ENCODE results near the gene M1AP.
A peak's percentile ranks its signal among the peaks of the same experiment; 100 is the strongest.

M1AP gene

GRCh38 chr2:74542978-74543377, 105.2 kb downstream of the M1AP start:
- DNase-seq: no peak

DNA sequence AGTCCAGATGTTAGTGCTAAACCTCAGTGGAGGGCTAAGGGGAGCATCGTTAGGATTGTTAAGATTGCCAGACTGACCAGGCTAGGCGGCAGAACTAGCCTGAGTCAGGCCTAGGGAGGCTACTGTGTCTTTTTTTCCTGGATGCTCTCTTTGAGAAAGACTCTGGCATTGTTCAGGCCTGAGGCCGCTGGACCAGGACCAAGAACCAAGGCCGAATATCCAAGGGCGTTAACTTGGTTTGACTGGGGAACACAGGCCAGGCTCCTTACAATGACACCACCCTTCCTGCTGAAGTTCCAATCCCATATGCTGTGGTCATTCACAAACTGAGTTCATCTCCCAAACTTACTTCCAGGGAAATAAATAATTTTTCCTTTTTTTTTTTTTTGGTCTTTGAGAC, 107.8 kb downstream of the M1AP start:
- DNase-seq: no peak

- DNase-seq: peak; percentile 35
Observed at GRCh38 chr2:74538881-74539339, 109.2 kb downstream of the M1AP start.

GRCh38 chr2:74537140-74537539, 111.0 kb downstream of the M1AP start:
- DNase-seq: no peak

DNA sequence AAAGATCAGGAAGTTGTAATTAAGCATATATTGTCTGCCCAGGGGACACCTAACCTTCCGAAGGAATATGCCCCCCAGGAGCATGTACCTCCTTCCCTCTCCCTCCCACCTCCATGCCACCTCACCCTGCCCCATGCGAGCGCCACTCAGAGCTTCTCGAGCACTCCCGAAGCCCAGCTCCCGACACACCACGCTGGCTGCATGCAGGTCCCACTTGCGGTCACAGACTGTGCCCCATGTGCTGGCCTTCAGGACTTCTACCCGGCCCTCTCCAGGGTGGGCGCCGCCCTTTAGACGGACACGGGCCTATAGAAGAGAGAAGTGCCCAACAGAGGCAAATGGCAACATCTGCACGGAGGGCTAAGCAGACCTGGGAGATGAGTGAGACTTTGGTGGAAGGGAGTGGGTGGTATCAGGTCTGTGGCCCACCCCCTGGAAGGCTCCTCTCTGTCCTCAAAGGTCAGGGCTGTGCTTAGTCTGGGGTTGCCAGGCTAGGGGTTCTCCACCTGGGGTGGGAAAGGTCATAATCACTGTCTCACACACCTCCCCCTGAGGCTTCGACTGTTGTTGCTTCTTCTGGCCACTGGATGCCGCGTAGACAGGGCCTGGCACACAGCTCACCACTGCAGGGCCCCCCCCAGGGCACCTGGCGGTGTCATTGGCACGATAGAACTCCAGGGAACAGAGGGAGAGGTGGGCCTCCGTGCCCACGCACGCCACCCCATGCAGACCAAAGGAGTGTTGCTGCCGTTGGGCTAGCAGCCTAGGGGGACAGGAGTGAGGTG, 111.8 kb downstream of the M1AP start:
- no peak for DNase-seq

DNA sequence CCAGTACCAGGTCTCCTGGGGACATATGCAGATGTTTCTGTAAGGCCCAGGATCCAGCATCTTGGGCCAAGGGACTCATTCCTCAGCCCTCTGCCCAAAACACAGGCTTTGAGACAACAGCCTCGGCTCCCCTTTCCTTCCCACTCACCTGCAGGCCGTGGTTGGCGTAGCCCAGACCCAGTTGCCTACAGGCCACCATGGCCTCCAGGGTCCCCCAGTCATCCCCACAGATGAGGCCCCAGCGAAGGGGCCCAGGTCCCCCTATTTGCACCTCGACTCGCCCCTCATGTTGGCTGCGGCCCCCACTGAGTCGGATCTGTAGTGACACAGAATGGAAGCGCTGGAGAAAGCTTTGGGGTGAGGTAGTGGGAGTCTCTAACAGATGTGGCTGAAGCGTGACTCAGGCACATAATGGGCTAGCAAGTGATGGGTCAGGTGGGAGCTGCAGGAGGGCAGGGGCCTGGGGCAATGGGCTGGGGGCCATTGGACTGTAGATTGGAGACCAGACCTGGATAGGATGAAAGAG, 112.6 kb downstream of the M1AP start:
- DNase-seq: no peak

DNA sequence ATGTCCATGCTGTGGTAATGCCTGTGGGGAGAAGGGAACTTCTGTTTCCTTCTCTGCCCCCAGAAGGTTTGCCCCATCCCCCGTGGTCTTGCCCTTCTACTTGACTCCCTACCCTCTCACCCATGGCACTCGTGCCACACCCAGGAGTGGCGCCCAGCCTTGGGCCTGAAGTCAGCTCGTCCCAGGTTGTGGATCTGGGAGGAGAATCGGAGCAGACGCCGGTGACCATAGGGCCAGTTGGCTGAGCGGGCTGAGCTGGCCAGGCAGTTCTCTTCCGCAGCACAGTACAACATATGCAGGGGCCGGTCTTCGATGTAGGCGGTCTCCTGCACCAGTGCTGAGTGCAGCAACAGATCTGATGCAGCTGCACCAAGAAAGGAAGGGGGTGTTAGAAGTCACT, 113.7 kb downstream of the M1AP start:
- no peak for DNase-seq

DNA sequence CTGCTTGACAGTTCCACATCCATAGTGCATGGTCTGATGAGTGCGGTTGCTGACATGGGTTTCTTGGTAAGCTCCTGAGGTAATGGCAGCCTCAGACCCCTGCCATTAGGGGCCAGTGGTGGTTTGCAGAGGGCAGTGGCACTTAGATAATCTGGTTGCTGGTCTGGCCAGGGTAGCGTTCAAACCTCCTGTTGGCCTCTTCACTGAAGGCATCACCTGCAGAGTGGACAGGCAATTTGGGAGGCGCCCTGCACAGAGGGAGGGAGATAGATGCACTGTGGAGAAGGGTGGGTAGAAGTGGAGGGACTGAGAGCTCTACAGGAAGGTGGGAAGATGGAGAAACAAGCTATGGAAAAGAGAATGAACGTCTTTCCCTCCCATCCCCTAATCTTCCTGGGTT, 114.7 kb downstream of the M1AP start:
- DNase-seq: no peak

GRCh38 chr2:74532222-74532621, 115.9 kb downstream of the M1AP start:
- DNase-seq: peak; percentile 85

DNA sequence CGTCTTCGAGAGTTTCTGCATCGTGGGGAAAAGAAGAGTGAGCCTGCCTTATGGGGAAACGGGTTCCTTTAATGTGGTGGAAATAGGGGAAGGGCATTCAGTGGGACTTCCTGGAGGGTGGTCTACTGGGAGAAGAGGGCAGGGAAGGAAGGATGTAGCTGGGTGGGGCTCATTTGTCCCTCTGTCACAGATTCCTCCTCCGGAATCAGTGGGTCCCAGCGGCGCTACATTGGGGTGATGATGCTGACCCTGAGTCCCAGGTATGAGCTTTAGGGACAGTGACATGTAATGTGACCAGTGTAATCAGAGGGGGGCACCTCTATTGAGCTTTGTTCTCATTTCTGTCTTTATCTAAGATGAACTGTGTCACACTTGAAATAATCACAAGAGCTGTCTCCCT, 116.5 kb downstream of the M1AP start:
- DNase-seq: no peak

DNA sequence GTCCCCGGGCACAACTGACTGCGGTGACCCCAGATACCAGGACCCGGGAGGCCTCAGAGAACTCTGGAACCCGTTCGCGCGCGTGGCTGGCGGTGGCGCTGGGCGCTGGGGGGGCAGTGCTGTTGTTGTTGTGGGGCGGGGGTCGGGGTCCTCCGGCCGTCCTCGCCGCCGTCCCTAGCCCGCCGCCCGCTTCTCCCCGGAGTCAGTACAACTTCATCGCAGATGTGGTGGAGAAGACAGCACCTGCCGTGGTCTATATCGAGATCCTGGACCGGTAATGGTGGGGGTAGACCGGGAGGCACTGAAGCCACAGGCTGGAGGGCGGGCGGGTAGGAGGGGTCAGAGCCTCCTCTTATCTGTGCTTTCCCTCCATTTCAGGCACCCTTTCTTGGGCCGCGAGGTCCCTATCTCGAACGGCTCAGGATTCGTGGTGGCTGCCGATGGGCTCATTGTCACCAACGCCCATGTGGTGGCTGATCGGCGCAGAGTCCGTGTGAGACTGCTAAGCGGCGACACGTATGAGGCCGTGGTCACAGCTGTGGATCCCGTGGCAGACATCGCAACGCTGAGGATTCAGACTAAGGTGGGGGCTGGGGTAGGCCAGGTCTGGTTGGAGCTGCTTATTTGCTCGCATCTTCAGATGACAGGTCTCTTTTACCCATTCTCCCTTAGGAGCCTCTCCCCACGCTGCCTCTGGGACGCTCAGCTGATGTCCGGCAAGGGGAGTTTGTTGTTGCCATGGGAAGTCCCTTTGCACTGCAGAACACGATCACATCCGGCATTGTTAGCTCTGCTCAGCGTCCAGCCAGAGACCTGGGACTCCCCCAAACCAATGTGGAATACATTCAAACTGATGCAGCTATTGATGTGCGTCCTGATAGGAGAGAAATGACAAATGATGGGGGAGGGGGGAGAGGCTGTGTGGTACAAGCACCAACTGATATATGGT, 117.6 kb downstream of the M1AP start:
- DNase-seq: peak; percentile 98

DNA sequence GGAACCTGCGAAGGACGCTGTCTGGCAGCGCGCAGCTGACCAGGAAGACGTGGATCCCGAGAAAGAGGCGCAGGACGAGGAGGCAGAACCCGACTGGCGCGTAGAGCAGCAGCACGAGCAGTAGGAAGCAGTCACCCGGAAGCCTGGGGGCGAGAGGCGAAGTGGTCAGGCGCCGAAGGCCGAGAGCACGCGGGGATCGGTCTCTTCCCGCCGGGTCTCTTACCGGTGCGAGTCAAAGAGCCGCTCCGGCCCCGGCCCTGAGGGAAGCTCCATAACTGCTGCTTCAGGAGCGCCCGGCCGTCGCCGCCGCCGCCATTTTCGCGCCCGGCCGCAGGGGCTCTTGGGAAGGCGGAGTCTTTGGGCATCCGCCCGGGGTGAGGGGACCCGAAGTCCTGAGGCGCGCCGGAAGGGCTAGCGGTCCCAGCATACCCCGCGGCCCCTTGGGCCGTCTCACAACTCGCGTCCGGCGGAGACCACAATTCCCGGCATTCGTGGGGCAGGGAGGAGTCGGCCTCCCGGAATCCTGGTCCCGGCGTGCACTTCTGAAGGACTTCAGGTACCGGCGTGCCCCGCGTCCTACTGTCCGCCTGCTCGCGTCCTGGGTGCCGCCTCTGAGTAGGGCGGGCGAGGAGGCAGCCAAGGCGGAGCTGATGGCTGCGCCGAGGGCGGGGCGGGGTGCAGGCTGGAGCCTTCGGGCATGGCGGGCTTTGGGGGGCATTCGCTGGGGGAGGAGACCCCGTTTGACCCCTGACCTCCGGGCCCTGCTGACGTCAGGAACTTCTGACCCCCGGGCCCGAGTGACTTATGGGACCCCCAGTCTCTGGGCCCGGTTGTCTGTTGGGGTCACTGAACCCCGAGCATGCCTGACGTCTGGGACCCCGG, 118.5 kb downstream of the M1AP start, which contains the start of the genes AUP1 and HTRA2:
Gene AUP1, minus strand, starts transcription at position 350 of the 882 bp plus-strand sequence. Its CDS starts 77 bp downstream, at position 273.
Gene HTRA2, plus strand, starts transcription at position 577 of the 882 bp plus-strand sequence. Its CDS starts 74 bp downstream, at position 651.
- peak; percentile 100 for DNase-seq

- DNase-seq: no peak
Observed at GRCh38 chr2:74528600-74529356, 119.4 kb downstream of the M1AP start.

DNA sequence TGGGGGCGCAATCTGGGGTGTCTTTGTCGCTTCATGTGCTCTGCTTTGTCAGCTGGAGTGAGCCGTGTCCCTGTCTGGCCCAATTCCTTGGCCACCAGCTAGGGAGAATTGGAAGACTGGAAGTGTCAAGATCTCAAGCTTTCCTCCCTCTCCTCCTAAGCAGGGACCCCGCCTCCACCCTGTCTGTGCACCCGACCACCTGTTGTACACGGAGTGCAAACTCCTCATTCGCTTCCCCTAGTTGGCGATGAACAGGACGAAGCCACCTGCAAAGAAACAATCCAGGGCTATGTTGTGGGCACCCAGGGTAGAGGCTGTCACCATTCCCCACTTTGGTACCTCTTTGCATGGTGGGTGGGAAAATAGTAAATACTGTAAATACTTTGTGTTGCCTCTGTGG, 120.4 kb downstream of the M1AP start:
- no peak for DNase-seq

GRCh38 chr2:74526649-74527230, 121.4 kb downstream of the M1AP start:
- no peak for DNase-seq

- DNase-seq: peak; percentile 77
Observed at GRCh38 chr2:74525717-74526648, 122.1 kb downstream of the M1AP start, which contains the start of gene DQX1. TSS of gene DQX1 (minus strand) at chr2:74526231. CDS start at chr2:74525729, 502 bp downstream.

DNA sequence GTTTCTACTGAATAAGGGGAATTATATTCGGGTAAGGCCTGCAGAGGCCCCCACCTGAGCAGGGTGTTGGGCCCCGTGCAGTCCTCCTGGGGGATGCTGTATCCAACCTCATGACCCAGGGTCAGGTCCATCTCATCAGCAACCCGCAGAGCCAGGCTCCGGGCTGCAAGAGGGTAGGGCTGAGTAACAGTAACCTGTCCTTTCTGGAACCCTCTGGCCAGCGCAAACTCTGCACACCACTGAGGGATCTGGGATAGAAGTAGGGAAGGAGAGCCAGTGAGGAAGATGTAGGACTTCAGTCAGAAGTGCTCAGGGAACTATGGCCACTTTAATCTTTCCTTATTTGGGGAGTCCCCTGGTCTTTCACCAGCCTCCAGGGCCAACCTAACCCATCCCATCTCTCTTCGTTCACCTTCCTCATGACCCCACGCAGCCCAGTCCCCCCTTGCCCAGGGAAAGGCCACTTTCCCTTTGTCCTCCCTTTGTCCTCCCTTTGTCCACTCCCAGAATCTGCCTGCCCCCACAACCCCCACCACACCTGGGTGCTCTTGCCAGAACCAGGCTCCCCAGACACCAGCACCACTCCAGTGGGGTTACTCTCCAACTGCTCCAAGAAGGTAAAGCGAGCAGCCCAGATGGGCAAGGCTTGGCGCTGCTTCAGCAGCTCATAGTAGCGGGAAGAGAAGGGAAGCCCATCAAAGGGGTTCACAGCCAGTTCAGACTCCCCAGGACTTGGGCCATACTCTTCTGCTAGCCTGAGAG, 123.0 kb downstream of the M1AP start:
- DNase-seq: no peak

DNA sequence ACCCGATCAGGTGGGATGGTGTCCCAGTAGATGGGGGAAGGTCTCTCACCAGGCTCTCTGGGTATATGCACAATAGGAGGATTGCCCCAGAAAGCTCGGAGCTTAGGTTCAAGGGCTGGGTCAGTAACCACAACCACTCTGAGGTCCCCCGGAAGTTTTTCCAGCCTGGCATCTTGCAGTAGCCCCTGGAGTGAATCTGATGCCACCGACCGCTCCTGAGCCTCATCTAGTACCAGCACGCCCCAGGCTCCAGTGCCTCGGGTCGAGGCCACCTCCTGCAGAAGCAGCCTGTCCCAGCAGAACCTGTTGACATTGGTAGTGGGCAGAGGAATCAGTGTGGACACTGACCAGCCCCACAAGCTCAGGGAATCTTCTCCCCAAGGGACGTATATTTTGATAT, 124.1 kb downstream of the M1AP start:
- no peak for DNase-seq

DNA sequence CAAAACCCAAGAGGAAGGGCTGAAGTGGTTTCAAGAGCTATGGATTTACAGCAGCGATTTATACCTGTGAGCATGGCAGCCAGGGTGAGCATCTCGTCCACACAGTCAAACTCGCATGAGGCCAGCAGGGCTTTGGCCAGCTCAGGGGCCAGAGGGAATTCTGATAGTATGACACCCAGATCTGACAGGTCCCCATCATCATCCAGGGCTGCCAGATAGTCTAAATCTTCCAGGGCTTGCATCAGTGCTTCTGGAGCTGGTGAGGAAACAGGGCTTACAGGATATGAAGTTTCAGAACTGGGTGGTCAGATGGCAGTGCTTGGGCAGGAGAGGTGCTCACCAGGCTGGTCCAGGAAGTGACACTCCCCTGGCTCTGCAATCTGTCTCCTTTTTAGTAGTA, 125.6 kb downstream of the M1AP start:
- no peak for DNase-seq
